HepG2 (cell line): Measurements from ENCODE around the gene ENO3. TPM values are rescaled to one million over a fixed set of nuclear protein-coding genes. Genes with fewer than 3 reads are reported as not detected.

ENCODE experiments used
- ARID3A ChIP-seq: IDR thresholded peaks from 2 replicates; pipeline ENCODE4 v1.6.1; 2012; ENCODE audit warnings: low read depth, low read length, improper control_type of control experiment
- ATF7-NPFF ChIP-seq: sonication (generic); formaldehyde crosslinking; IDR thresholded peaks from 2 replicates; pipeline ENCODE4 v1.8.1; 2023; ENCODE audit warnings: mild to moderate bottlenecking, low read depth, missing genetic modification reagents, moderate library complexity
- CREB1 ChIP-seq, 2 experiments: fragments of 450-650 bp in 1 of 2; IDR thresholded peaks; 2 replicates each; pipeline ENCODE4 v1.6.1; 2016 to 2017; ENCODE audit warnings: control low read depth in 1 of 2, mild to moderate bottlenecking in 1 of 2, missing compliant biosample characterization in 1 of 2, missing genetic modification characterization in 1 of 2
- HDAC1 ChIP-seq: sonication (generic); formaldehyde crosslinking; IDR thresholded peaks from 2 replicates; pipeline ENCODE4 v1.5.1; 2020; ENCODE audit warnings: mild to moderate bottlenecking, missing genetic modification reagents
- IRF2 ChIP-seq: IDR thresholded peaks from 2 replicates; pipeline ENCODE4 v1.6.1; 2018; ENCODE audit warnings: missing genetic modification reagents, missing compliant biosample characterization
- MLXIP ChIP-seq: sonication (generic); formaldehyde crosslinking; IDR thresholded peaks from 2 replicates; pipeline ENCODE4 v1.9.0; 2021; ENCODE audit warnings: missing genetic modification reagents, borderline replicate concordance
- PCBP2 ChIP-seq: fragments of 200-400 bp; formaldehyde crosslinking; optimal IDR thresholded peaks from 2 replicates; pipeline ENCODE3; 2018; ENCODE audit warnings: low read length, low read depth; ENCODE audit not compliant: poor library complexity, severe bottlenecking
- REL ChIP-seq: sonication (generic); formaldehyde crosslinking; conservative IDR thresholded peaks from 2 replicates; pipeline ENCODE4 v1.8.0; 2022; ENCODE audit warnings: mild to moderate bottlenecking, missing genetic modification reagents, moderate library complexity
- RNF219 ChIP-seq: sonication (generic); formaldehyde crosslinking; IDR thresholded peaks from 2 replicates; pipeline ENCODE4 v1.5.0; 2020; ENCODE audit warnings: mild to moderate bottlenecking, missing genetic modification reagents
- SP5 ChIP-seq: IDR thresholded peaks from 2 replicates; pipeline ENCODE4 v1.6.1; 2016; ENCODE audit warnings: low read depth, borderline replicate concordance
- ZEB1 ChIP-seq: IDR thresholded peaks from 2 replicates; pipeline ENCODE4 v1.6.1; 2012; ENCODE audit warnings: mild to moderate bottlenecking, low read depth, inconsistent platforms; ENCODE audit not compliant: insufficient replicate concordance
- ZNF160 ChIP-seq: sonication (generic); formaldehyde crosslinking; IDR thresholded peaks from 2 replicates; pipeline ENCODE4 v1.8.0; 2022; ENCODE audit warnings: mild to moderate bottlenecking, inconsistent platforms, missing genetic modification reagents
- ZNF446 ChIP-seq: sonication (generic); formaldehyde crosslinking; IDR thresholded peaks from 2 replicates; pipeline ENCODE4 v1.5.0; 2020; ENCODE audit warnings: mild to moderate bottlenecking, missing genetic modification reagents
- ZNF468 ChIP-seq: sonication (generic); formaldehyde crosslinking; IDR thresholded peaks from 2 replicates; pipeline ENCODE4 v1.8.0; 2022; ENCODE audit warnings: mild to moderate bottlenecking, moderate library complexity, missing genetic modification reagents
- ZNF512 ChIP-seq: sonication (generic); formaldehyde crosslinking; IDR thresholded peaks from 2 replicates; pipeline ENCODE4 v1.4.0; 2020; ENCODE audit warnings: mild to moderate bottlenecking, missing genetic modification reagents
- ZNF557 ChIP-seq: sonication (generic); formaldehyde crosslinking; IDR thresholded peaks from 2 replicates; pipeline ENCODE4 v1.4.0; 2020; ENCODE audit warnings: missing genetic modification reagents
- ZNF597 ChIP-seq: sonication (generic); formaldehyde crosslinking; IDR thresholded peaks from 2 replicates; pipeline ENCODE4 v1.5.0; 2020; ENCODE audit warnings: missing genetic modification reagents
- ZNF670 ChIP-seq: sonication (generic); formaldehyde crosslinking; IDR thresholded peaks from 2 replicates; pipeline ENCODE4 v1.8.0; 2022; ENCODE audit warnings: mild to moderate bottlenecking, missing genetic modification reagents, borderline replicate concordance
- ZNF747 ChIP-seq: sonication (generic); formaldehyde crosslinking; IDR thresholded peaks from 2 replicates; pipeline ENCODE4 v1.8.1; 2023; ENCODE audit warnings: missing genetic modification reagents, mild to moderate bottlenecking, borderline replicate concordance
- ZNF878 ChIP-seq: sonication (generic); formaldehyde crosslinking; IDR thresholded peaks from 2 replicates; pipeline ENCODE4 v1.8.1; 2023; ENCODE audit warnings: mild to moderate bottlenecking, missing genetic modification reagents, moderate library complexity
- polyA plus RNA-seq, 8 experiments: library from polyadenylated mRNA; depleted of rRNA in 3 of 8; stranded (reverse) in 7 of 8; unstranded in 1 of 8; fragments of >200 nt; fragmentation: Illumina TruSeq in 4 of 8; extraction: Trizol in 4 of 8; gene quantifications; 2 replicates each; pipeline versions ENCODE4 v1.2.1 to v1.2.3, GENCODE V29; 2011 to 2016; ENCODE audit warnings: low read depth in 4 of 8, missing spikeins in 1 of 8, mixed read lengths in 1 of 8; ENCODE audit not compliant: insufficient read depth in 1 of 8
- total RNA-seq, 5 experiments: library from RNA; depleted of rRNA; stranded (reverse); fragments of >200 nt; fragmentation: Illumina TruSeq; extraction: Trizol; gene quantifications; 2 replicates each; pipeline ENCODE4 v1.2.3, GENCODE V29; 2016; ENCODE audit warnings: low read depth in 1 of 5

ENO3 gene
- total and polyA plus RNA-seq, 2 of the 13 experiments (the other 11 are each of a cell fraction or from before 2014, with no cell fraction given), result 59.8 to 69.8 TPM

- TF ChIP-seq ARID3A (no peak), ZNF670 (CRISPR knock-in tag) (no peak), ZNF160 (CRISPR knock-in tag) (no peak), ZNF878 (no peak), ZNF446 (CRISPR knock-in tag) (no peak), ZNF747 (no peak), ZNF468 (CRISPR knock-in tag) (no peak), REL (CRISPR knock-in tag) (no peak), MLXIP (CRISPR knock-in tag) (no peak), SP5 (peak; percentile 13; the same call in 1 of the 2 replicates), HDAC1 (CRISPR knock-in tag) (peak; percentile 29; the same call in 1 of the 2 replicates), PCBP2 (no peak), ZNF597 (CRISPR knock-in tag) (no peak), ATF7-NPFF (no peak), ZNF557 (CRISPR knock-in tag) (no peak), ZEB1 (no peak), RNF219 (CRISPR knock-in tag) (no peak), IRF2 (0 out of 2 replicates have a peak, but pooled peaks have one; percentile 22), CREB1 (IDR thresholded peaks at IDR 0.05) (no peak), CREB1 (CRISPR knock-in tag; IDR thresholded peaks at IDR 0.05) (peak; percentile 48), ZNF512 (CRISPR knock-in tag) (no peak)
Observed at GRCh38 chr17:4920351-4921048, 30.4 kb upstream of the ENO3 start (continued).
